HepG2 (cell line): ENCODE measurements around the gene TMEM8B. TPM values are rescaled to one million over a fixed set of nuclear protein-coding genes. Genes with fewer than 3 reads are reported as not detected.

Experiments used
- ATAC-seq: fragments of 200-7000 bp; cut with Tn5 transposase; 3 replicates; pipeline ENCODE4 v1.9.1; 2020; ENCODE audit warnings: mild to moderate bottlenecking, moderate library complexity
- BruUV-seq: library from RNA; stranded (reverse); fragments of 400-500 nt; replicated peaks from 2 replicates; lab custom pipeline; 2021; lab: Mats Ljungman, UMichigan
- CTCF ChIA-PET: fragments of 300-600 bp; formaldehyde crosslinking; extraction: SDS; loops from one replicate; lab custom pipeline; 2021; ENCODE audit warnings: low total read pairs, inconsistent platforms, low intra/inter-chr PET ratio; lab: Yijun Ruan, JAX
- POLR2A ChIA-PET: fragments of 350-600 bp; sonication (Branson Sonifier 250); formaldehyde crosslinking; loops from one replicate; lab custom pipeline; 2020; ENCODE audit warnings: antibody characterized with exemption, inconsistent platforms; lab: Yijun Ruan, JAX
- DNase-seq: peaks from one replicate; pipeline ENCODE4 v3.0.0-alpha.2; 2015; ENCODE audit warnings: low spot score
- FAIRE-seq: peaks from 3 replicates; lab custom pipeline; 2011; peaks lifted over from hg19 to GRCh38; lab: Jason Lieb, UNC
- H2AFZ ChIP-seq: one replicate; pipeline ENCODE4 v1.6.1; 2011; ENCODE audit warnings: low read length, inconsistent platforms
- H3K27ac ChIP-seq: fragments of 300-600 bp; 3 replicates; pipeline ENCODE4 v1.8.0; 2011; ENCODE audit warnings: mixed run types, mild to moderate bottlenecking, mixed read lengths, low read length, inconsistent platforms; ENCODE audit not compliant: insufficient read depth; ENCODE audit errors: extremely low read length
- H3K27me3 ChIP-seq, 2 experiments: fragments of 200-600 bp in 1 of 2; 2 replicates in 1 of 2; 3 replicates in 1 of 2; pipeline versions ENCODE4 v1.6.0 to v1.8.0; 2011; ENCODE audit warnings: low read length in 2 of 2, mild to moderate bottlenecking in 2 of 2, moderate library complexity in 2 of 2, inconsistent platforms in 1 of 2; ENCODE audit not compliant: insufficient read depth in 2 of 2, control insufficient read depth in 1 of 2
- H3K36me3 ChIP-seq, 2 experiments: fragments of 200-600 bp in 1 of 2; replicated peaks in 1 of 2; 2 replicates in 1 of 2; 3 replicates in 1 of 2; pipeline versions ENCODE4 v1.5.1 to v1.8.0; 2011; ENCODE audit warnings: low read length in 2 of 2, inconsistent platforms in 1 of 2; ENCODE audit not compliant: insufficient read depth in 2 of 2, control insufficient read depth in 1 of 2
- H3K4me1 ChIP-seq: 2 replicates; pipeline ENCODE4 v1.5.1; 2012; ENCODE audit warnings: low read length, inconsistent platforms; ENCODE audit not compliant: insufficient read depth
- H3K4me2 ChIP-seq: 2 replicates; pipeline ENCODE4 v1.6.0; 2011; ENCODE audit warnings: low read depth, low read length, inconsistent platforms
- H3K4me3 ChIP-seq, 3 experiments: fragments of 200-600 bp in 1 of 3; sonication (generic), shearing (Covaris generic) in 1 of 3; replicated peaks in 1 of 3; 2 replicates each; pipeline ENCODE4 v1.5.1; 2011 to 2016; ENCODE audit warnings: low read length in 3 of 3, inconsistent platforms in 2 of 3, low read depth in 2 of 3, mild to moderate bottlenecking in 2 of 3, control low read depth in 1 of 3, mixed read lengths in 1 of 3; ENCODE audit not compliant: insufficient read depth in 1 of 3
- H3K79me2 ChIP-seq: one replicate; pipeline ENCODE4 v1.6.1; 2011; ENCODE audit warnings: low read length, inconsistent platforms; ENCODE audit not compliant: insufficient read depth
- H3K9ac ChIP-seq: 2 replicates; pipeline ENCODE4 v1.6.0; 2011; ENCODE audit warnings: mild to moderate bottlenecking, low read depth, low read length, inconsistent platforms; ENCODE audit not compliant: insufficient read depth
- H3K9me3 ChIP-seq: 2 replicates; pipeline ENCODE4 v1.5.1; 2012; ENCODE audit warnings: mild to moderate bottlenecking, low read length
- H4K20me1 ChIP-seq: 2 replicates; pipeline ENCODE4 v1.6.0; 2011; ENCODE audit warnings: inconsistent platforms, mild to moderate bottlenecking, low read length, moderate library complexity; ENCODE audit not compliant: insufficient read depth
- CEBPB ChIP-seq: IDR thresholded peaks from 2 replicates; pipeline ENCODE4 v1.6.1; 2011; ENCODE audit warnings: low read depth, low read length, improper control_type of control experiment, borderline replicate concordance
- EEA1 ChIP-seq: sonication (generic); formaldehyde crosslinking; IDR thresholded peaks from 2 replicates; pipeline ENCODE4 v1.5.1; 2020; ENCODE audit warnings: mild to moderate bottlenecking, missing genetic modification reagents, borderline replicate concordance
- ISL2 ChIP-seq: sonication (generic); formaldehyde crosslinking; IDR thresholded peaks from 2 replicates; pipeline ENCODE4 v1.5.0; 2020; ENCODE audit warnings: missing genetic modification reagents
- PAWR ChIP-seq: sonication (generic); formaldehyde crosslinking; IDR thresholded peaks from 2 replicates; pipeline ENCODE4 v1.4.0; 2020; ENCODE audit warnings: missing genetic modification reagents, mild to moderate bottlenecking, borderline replicate concordance
- RORA ChIP-seq: sonication (generic); formaldehyde crosslinking; IDR thresholded peaks from 2 replicates; pipeline ENCODE4 v1.5.0; 2020; ENCODE audit warnings: mild to moderate bottlenecking, missing genetic modification reagents, moderate library complexity
- ZBTB1 ChIP-seq: sonication (generic); formaldehyde crosslinking; IDR thresholded peaks from 2 replicates; pipeline ENCODE4 v1.4.0; 2020; ENCODE audit warnings: missing genetic modification reagents, borderline replicate concordance
- ZMYM4 ChIP-seq: sonication (generic); formaldehyde crosslinking; IDR thresholded peaks from 2 replicates; pipeline ENCODE4 v1.8.1; 2023; ENCODE audit warnings: mild to moderate bottlenecking, missing genetic modification reagents
- ZNF17 ChIP-seq: sonication (generic); formaldehyde crosslinking; IDR thresholded peaks from 2 replicates; pipeline ENCODE4 v1.5.0; 2020; ENCODE audit warnings: mild to moderate bottlenecking, missing genetic modification reagents
- ZNF207 ChIP-seq: fragments of 450-650 bp; IDR thresholded peaks from 2 replicates; pipeline ENCODE4 v1.6.1; 2016; ENCODE audit warnings: antibody characterized with exemption, borderline replicate concordance
- ZNF280B ChIP-seq: sonication (generic); formaldehyde crosslinking; IDR thresholded peaks from 2 replicates; pipeline ENCODE4 v1.5.0; 2020; ENCODE audit warnings: missing genetic modification reagents, mild to moderate bottlenecking, borderline replicate concordance
- ZNF333 ChIP-seq: sonication (generic); formaldehyde crosslinking; IDR thresholded peaks from 2 replicates; pipeline ENCODE4 v1.4.0; 2020; ENCODE audit warnings: mild to moderate bottlenecking, missing genetic modification reagents, borderline replicate concordance
- ZSCAN21 ChIP-seq: sonication (generic); formaldehyde crosslinking; IDR thresholded peaks from 2 replicates; pipeline ENCODE4 v1.8.0; 2022; ENCODE audit warnings: mild to moderate bottlenecking, missing genetic modification reagents, moderate library complexity, borderline replicate concordance
- in situ Hi-C: cut with HindIII; loops from 2 replicates; pipeline ENCODE4 v1.10.0; 2017; ENCODE audit warnings: low pct_unique_long_range_greater_than_20kb; ENCODE audit not compliant: extremely low pct_ligation_motif_present
- intact Hi-C: fragments of 100-400 bp; cut with micrococcal nuclease; formaldehyde crosslinking; loops from one replicate; pipeline ENCODE4 v1.10.0; 2022; ENCODE audit not compliant: unreplicated experiment
- polyA plus RNA-seq, 8 experiments: library from polyadenylated mRNA; depleted of rRNA in 3 of 8; stranded (reverse) in 7 of 8; unstranded in 1 of 8; fragments of >200 nt; fragmentation: Illumina TruSeq in 4 of 8; extraction: Trizol in 4 of 8; gene quantifications; 2 replicates each; pipeline versions ENCODE4 v1.2.1 to v1.2.3, GENCODE V29; 2011 to 2016; ENCODE audit warnings: low read depth in 4 of 8, missing spikeins in 1 of 8, mixed read lengths in 1 of 8; ENCODE audit not compliant: insufficient read depth in 1 of 8
- total RNA-seq, 5 experiments: library from RNA; depleted of rRNA; stranded (reverse); fragments of >200 nt; fragmentation: Illumina TruSeq; extraction: Trizol; gene quantifications; 2 replicates each; pipeline ENCODE4 v1.2.3, GENCODE V29; 2016; ENCODE audit warnings: low read depth in 1 of 5
- TF ChIP-seq, protein P1 (sequence below): sonication (generic); formaldehyde crosslinking; IDR thresholded peaks from 2 replicates; pipeline ENCODE4 v1.4.0; 2020; ENCODE audit warnings: missing genetic modification reagents

Gene TMEM8B
- total and polyA plus RNA-seq, 2 of the 13 experiments (the other 11 are each of a cell fraction or from before 2014, with no cell fraction given) = 2.1 to 2.7 TPM

DNA sequence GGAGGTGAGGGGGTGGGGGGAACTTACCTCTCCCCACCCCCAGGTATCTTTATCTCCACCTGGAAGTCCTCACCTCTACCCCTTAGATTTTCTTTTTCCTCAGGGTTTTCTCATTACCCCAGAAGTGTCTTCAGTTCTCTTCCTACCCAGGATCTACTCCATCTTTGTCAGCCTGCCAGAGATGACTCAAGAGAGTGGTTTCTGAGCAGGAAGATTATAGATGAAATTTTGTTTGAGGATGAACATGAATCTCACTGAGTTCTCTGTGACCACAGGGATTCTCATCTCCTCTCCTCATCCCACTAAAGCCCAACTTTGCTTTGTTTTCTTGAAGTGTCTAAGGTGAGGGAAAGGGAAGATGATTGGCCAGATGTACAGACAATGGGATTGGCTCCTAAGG is 9.0 kb upstream of the TMEM8B start:
- H2AFZ ChIP-seq = no peak overlapping the region
- CTCF ChIA-PET = no interaction called here
- TF ChIP-seq ZNF207 (no peak), CEBPB (no peak), ZMYM4 (CRISPR knock-in tag) (no peak), EEA1 (CRISPR knock-in tag) (no peak), ZNF280B (CRISPR knock-in tag) (no peak), PAWR (CRISPR knock-in tag) (no peak), ZBTB1 (CRISPR knock-in tag) (no peak), RORA (CRISPR knock-in tag) (no peak), ZSCAN21 (CRISPR knock-in tag) (no peak), ISL2 (no peak), ZNF17 (no peak), ZNF333 (CRISPR knock-in tag) (no peak)
- TF ChIP-seq, protein P1, sequence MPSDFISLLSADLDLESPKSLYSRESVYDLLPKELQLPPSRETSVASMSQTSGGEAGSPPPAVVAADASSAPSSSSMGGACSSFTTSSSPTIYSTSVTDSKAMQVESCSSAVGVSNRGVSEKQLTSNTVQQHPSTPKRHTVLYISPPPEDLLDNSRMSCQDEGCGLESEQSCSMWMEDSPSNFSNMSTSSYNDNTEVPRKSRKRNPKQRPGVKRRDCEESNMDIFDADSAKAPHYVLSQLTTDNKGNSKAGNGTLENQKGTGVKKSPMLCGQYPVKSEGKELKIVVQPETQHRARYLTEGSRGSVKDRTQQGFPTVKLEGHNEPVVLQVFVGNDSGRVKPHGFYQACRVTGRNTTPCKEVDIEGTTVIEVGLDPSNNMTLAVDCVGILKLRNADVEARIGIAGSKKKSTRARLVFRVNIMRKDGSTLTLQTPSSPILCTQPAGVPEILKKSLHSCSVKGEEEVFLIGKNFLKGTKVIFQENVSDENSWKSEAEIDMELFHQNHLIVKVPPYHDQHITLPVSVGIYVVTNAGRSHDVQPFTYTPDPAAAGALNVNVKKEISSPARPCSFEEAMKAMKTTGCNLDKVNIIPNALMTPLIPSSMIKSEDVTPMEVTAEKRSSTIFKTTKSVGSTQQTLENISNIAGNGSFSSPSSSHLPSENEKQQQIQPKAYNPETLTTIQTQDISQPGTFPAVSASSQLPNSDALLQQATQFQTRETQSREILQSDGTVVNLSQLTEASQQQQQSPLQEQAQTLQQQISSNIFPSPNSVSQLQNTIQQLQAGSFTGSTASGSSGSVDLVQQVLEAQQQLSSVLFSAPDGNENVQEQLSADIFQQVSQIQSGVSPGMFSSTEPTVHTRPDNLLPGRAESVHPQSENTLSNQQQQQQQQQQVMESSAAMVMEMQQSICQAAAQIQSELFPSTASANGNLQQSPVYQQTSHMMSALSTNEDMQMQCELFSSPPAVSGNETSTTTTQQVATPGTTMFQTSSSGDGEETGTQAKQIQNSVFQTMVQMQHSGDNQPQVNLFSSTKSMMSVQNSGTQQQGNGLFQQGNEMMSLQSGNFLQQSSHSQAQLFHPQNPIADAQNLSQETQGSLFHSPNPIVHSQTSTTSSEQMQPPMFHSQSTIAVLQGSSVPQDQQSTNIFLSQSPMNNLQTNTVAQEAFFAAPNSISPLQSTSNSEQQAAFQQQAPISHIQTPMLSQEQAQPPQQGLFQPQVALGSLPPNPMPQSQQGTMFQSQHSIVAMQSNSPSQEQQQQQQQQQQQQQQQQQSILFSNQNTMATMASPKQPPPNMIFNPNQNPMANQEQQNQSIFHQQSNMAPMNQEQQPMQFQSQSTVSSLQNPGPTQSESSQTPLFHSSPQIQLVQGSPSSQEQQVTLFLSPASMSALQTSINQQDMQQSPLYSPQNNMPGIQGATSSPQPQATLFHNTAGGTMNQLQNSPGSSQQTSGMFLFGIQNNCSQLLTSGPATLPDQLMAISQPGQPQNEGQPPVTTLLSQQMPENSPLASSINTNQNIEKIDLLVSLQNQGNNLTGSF (CRISPR knock-in tag) = no peak
- no peak overlapping the region for H3K27ac ChIP-seq
- DNase-seq (no peak), FAIRE-seq (no peak), ATAC-seq (no peak)
- H3K9me3 ChIP-seq = no peaks in the 10 kb centered on the region
- peaks cover 5% of the 10 kb centered on the region for H3K79me2 ChIP-seq
- BruUV-seq = no TSS peak
- POLR2A ChIA-PET = no interaction called here
- H3K9ac ChIP-seq = no peak overlapping the region
- H3K36me3 ChIP-seq = no peaks in the 10 kb centered on the region
- no peaks in the 10 kb centered on the region for H4K20me1 ChIP-seq
- H3K4me2 ChIP-seq = no peak overlapping the region
- H3K4me3 ChIP-seq = no peak overlapping the region
- H3K27me3 ChIP-seq = no peaks in the 10 kb centered on the region
- intact Hi-C loops (no loop called here), in situ Hi-C loops (no loop called here)
- peaks cover 15% of the 10 kb centered on the region for H3K4me1 ChIP-seq
